Measurements from ENCODE around the gene JADE2. TPM values are rescaled to one million over a fixed set of nuclear protein-coding genes. Genes with fewer than 3 reads are reported as not detected.

JADE2 gene
- 20.3 and 40.6 TPM in 2 replicates for total RNA-seq

GRCh38 chr5:134524826-134525682 is at the start of gene JADE2:
Gene JADE2 (plus strand): TSS chr5:134525670. CDS start chr5:134535858, 10,188 bp downstream.

Other genes starting within 250 kb of the JADE2 start
- 0.27 and 0.47 TPM in 2 replicates for gene CDKL3, start 158.5 kb upstream of the JADE2 start, total RNA-seq
- 25.6 and 26.2 TPM in 2 replicates for gene UBE2B, start 154.1 kb upstream of the JADE2 start, total RNA-seq
- 42.6 and 46.6 TPM in 2 replicates for gene CDKN2AIPNL, start 113.8 kb upstream of the JADE2 start, total RNA-seq
- 74.5 and 77.0 TPM in 2 replicates for gene SAR1B, start 107.2 kb downstream of the JADE2 start, total RNA-seq
- gene SEC24A, start 123.1 kb downstream of the JADE2 start, total RNA-seq, result 13.1 and 23.3 TPM in 2 replicates
- 37.5 and 52.8 TPM in 2 replicates for gene CAMLG, start 212.9 kb downstream of the JADE2 start, total RNA-seq
- gene DDX46, start 233.1 kb downstream of the JADE2 start, total RNA-seq, result 23.9 and 25.7 TPM in 2 replicates

Measured in endothelial cell of coronary artery (primary cell).